NCI-H748 treated with DMSO at 0.1 percent for 48 hours (cell line): ENCODE data around the gene CDX2.
"Not testable (repeated sequence)": the region's sequence is repeated elsewhere in the genome, so short reads cannot be mapped to it uniquely, and the experiment has no call there.

Source experiments
- DNase-seq: peaks from one replicate; lab custom pipeline; 2025; lab: John Stamatoyannopoulos, UW

CDX2 gene

GRCh38 chr13:27965343-27965739 lies 3.8 kb downstream of the CDX2 start:
- no peak for DNase-seq

- DNase-seq = no peak
These were observed 4.3 kb downstream of the CDX2 start for GRCh38 chr13:27964741-27965323.

GRCh38 chr13:27964206-27964605 lies 4.9 kb downstream of the CDX2 start:
- not testable (repeated sequence) for DNase-seq

GRCh38 chr13:27963491-27963890 lies 5.6 kb downstream of the CDX2 start:
- DNase-seq = no peak

- DNase-seq = no peak
These were observed 6.1 kb downstream of the CDX2 start for GRCh38 chr13:27962982-27963381.

GRCh38 chr13:27962128-27962841 lies 6.8 kb downstream of the CDX2 start:
- no peak for DNase-seq

GRCh38 chr13:27961227-27962085 lies 7.7 kb downstream of the CDX2 start:
- DNase-seq = no peak

GRCh38 chr13:27960362-27961226 lies 8.5 kb downstream of the CDX2 start:
- DNase-seq = peak; percentile 91

GRCh38 chr13:27959976-27960361 lies 9.1 kb downstream of the CDX2 start:
- no peak for DNase-seq

GRCh38 chr13:27956576-27957300 lies 12.4 kb downstream of the CDX2 start:
- DNase-seq = no peak

- no peak for DNase-seq
These were observed 14.0 kb downstream of the CDX2 start for GRCh38 chr13:27955014-27955591.

GRCh38 chr13:27954406-27954851 lies 14.7 kb downstream of the CDX2 start:
- DNase-seq = no peak

- peak; percentile 92 for DNase-seq
These were observed 15.3 kb downstream of the CDX2 start for GRCh38 chr13:27953676-27954405.

- no peak for DNase-seq
These were observed 16.0 kb downstream of the CDX2 start for GRCh38 chr13:27952876-27953675.

- peak; percentile 98 for DNase-seq
These were observed 26.1 kb downstream of the CDX2 start for GRCh38 chr13:27942972-27943371.

- no peak for DNase-seq
These were observed 35.4 kb downstream of the CDX2 start for GRCh38 chr13:27933580-27934328.

GRCh38 chr13:27933118-27933517 lies 36.0 kb downstream of the CDX2 start:
- DNase-seq = no peak

GRCh38 chr13:27929868-27930267 lies 39.2 kb downstream of the CDX2 start:
- no peak for DNase-seq
